DND-41 (cell line): Measurements from ENCODE around the gene PDE4D.

Experiments used
- EZH2 ChIP-seq: IDR thresholded peaks from 3 replicates; pipeline ENCODE4 v1.6.1; 2012; ENCODE audit warnings: borderline replicate concordance, low read depth, mild to moderate bottlenecking, moderate library complexity, low read length, inconsistent platforms; ENCODE audit not compliant: severe bottlenecking
- TF ChIP-seq, protein P1 (sequence below): IDR thresholded peaks from 2 replicates; pipeline ENCODE4 v1.5.1; 2012; ENCODE audit warnings: borderline replicate concordance, low read length, moderate library complexity, mild to moderate bottlenecking; ENCODE audit not compliant: poor library complexity, severe bottlenecking; ENCODE audit errors: extremely low read depth

DNA sequence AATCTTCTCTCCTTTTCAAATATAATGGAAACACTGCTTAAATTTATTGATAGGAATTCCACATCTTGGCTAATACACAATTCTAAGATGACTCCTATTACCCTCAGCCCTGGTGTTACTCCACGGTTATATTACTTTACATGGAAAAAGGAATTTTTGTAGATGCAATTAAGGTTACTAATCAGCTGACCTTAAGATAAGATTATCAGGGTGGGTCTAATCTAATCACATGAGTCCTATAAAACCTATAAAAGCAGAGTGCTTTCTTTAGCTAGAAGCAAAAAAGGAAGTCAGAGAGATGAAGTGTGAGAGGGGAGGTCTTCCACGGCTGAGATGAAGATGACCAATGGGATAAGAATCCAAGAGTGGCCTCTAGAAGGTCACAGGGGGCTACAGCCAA lies 268.6 kb downstream of the PDE4D start:
- TF ChIP-seq EZH2: no peak
- TF ChIP-seq, protein P1, sequence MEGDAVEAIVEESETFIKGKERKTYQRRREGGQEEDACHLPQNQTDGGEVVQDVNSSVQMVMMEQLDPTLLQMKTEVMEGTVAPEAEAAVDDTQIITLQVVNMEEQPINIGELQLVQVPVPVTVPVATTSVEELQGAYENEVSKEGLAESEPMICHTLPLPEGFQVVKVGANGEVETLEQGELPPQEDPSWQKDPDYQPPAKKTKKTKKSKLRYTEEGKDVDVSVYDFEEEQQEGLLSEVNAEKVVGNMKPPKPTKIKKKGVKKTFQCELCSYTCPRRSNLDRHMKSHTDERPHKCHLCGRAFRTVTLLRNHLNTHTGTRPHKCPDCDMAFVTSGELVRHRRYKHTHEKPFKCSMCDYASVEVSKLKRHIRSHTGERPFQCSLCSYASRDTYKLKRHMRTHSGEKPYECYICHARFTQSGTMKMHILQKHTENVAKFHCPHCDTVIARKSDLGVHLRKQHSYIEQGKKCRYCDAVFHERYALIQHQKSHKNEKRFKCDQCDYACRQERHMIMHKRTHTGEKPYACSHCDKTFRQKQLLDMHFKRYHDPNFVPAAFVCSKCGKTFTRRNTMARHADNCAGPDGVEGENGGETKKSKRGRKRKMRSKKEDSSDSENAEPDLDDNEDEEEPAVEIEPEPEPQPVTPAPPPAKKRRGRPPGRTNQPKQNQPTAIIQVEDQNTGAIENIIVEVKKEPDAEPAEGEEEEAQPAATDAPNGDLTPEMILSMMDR: no peak
